GM12878 (cell line): ENCODE data around the gene PTPRN2.

ENCODE experiments used
- CBX3 ChIP-seq: fragments of 200-600 bp; sonication (generic); IDR thresholded peaks from 2 replicates; pipeline ENCODE4 v1.6.1; 2016; ENCODE audit warnings: low read depth, borderline replicate concordance
- SRF ChIP-seq, 2 experiments: IDR thresholded peaks; 2 replicates each; pipeline ENCODE4 v1.6.1; 2011; ENCODE audit warnings: low read depth in 2 of 2, low read length in 2 of 2, mild to moderate bottlenecking in 1 of 2, moderate library complexity in 1 of 2
- TAF1 ChIP-seq: IDR thresholded peaks from 2 replicates; pipeline ENCODE4 v1.6.1; 2011; ENCODE audit warnings: mild to moderate bottlenecking, low read depth, low read length, borderline replicate concordance
- TF ChIP-seq, protein P1 (sequence below): fragments of 450-650 bp; IDR thresholded peaks from 2 replicates; pipeline ENCODE4 v1.6.1; 2017; ENCODE audit warnings: mild to moderate bottlenecking
- TF ChIP-seq, protein P2 (sequence below): IDR thresholded peaks from 2 replicates; pipeline ENCODE4 v1.6.1; 2012; ENCODE audit warnings: low read depth, low read length, improper control_type of control experiment
- TF ChIP-seq, protein P3 (sequence below), 3 experiments: IDR thresholded peaks in 2 of 3; conservative IDR thresholded peaks in 1 of 3; 2 replicates each; pipeline ENCODE4 v1.5.1; 2011; ENCODE audit warnings: low read depth in 3 of 3, low read length in 3 of 3, mild to moderate bottlenecking in 3 of 3, control low read depth in 2 of 3, moderate library complexity in 2 of 3, inconsistent platforms in 1 of 3, mixed read lengths in 1 of 3; ENCODE audit not compliant: control insufficient read depth in 2 of 3, insufficient read depth in 1 of 3; ENCODE audit errors: extremely low read depth in 1 of 3

DNA sequence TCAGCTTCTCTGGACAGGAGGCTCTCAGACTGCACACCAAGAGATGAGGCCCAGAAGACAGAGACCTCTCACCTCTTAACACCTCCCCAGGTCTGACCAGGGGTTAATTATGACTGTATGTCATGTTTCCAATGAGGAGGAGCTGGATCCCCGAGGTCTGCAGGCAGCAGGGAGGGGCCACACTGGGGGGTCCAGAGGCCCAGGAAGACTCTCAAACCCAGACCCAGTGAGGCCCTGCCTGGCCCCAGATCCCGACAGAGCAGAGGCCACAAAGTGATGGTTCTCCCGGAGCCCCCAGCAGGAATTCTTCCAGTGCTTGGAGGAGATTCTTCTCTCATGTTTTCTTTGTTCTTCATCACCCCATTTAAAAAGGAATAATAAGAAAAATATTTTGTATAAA, 28.8 kb downstream of the PTPRN2 start:
- TF ChIP-seq, protein P1, sequence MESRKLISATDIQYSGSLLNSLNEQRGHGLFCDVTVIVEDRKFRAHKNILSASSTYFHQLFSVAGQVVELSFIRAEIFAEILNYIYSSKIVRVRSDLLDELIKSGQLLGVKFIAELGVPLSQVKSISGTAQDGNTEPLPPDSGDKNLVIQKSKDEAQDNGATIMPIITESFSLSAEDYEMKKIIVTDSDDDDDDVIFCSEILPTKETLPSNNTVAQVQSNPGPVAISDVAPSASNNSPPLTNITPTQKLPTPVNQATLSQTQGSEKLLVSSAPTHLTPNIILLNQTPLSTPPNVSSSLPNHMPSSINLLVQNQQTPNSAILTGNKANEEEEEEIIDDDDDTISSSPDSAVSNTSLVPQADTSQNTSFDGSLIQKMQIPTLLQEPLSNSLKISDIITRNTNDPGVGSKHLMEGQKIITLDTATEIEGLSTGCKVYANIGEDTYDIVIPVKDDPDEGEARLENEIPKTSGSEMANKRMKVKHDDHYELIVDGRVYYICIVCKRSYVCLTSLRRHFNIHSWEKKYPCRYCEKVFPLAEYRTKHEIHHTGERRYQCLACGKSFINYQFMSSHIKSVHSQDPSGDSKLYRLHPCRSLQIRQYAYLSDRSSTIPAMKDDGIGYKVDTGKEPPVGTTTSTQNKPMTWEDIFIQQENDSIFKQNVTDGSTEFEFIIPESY: no peak
- TF ChIP-seq TAF1 (no peak), CBX3 (no peak), SRF (IDR thresholded peaks at IDR 0.05; ENCODE audit: low read depth in 2 of 2, low read length in 2 of 2) (no peak)
- TF ChIP-seq, protein P2, sequence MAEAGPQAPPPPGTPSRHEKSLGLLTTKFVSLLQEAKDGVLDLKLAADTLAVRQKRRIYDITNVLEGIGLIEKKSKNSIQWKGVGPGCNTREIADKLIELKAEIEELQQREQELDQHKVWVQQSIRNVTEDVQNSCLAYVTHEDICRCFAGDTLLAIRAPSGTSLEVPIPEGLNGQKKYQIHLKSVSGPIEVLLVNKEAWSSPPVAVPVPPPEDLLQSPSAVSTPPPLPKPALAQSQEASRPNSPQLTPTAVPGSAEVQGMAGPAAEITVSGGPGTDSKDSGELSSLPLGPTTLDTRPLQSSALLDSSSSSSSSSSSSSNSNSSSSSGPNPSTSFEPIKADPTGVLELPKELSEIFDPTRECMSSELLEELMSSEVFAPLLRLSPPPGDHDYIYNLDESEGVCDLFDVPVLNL: no peak
- TF ChIP-seq, protein P3, sequence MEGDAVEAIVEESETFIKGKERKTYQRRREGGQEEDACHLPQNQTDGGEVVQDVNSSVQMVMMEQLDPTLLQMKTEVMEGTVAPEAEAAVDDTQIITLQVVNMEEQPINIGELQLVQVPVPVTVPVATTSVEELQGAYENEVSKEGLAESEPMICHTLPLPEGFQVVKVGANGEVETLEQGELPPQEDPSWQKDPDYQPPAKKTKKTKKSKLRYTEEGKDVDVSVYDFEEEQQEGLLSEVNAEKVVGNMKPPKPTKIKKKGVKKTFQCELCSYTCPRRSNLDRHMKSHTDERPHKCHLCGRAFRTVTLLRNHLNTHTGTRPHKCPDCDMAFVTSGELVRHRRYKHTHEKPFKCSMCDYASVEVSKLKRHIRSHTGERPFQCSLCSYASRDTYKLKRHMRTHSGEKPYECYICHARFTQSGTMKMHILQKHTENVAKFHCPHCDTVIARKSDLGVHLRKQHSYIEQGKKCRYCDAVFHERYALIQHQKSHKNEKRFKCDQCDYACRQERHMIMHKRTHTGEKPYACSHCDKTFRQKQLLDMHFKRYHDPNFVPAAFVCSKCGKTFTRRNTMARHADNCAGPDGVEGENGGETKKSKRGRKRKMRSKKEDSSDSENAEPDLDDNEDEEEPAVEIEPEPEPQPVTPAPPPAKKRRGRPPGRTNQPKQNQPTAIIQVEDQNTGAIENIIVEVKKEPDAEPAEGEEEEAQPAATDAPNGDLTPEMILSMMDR (IDR thresholded peaks at IDR 0.05 in 2 of 3, conservative IDR thresholded peaks at IDR 0.05 in 1 of 3; ENCODE audit: control insufficient read depth in 2 of 3, extremely low read depth in 1 of 3, insufficient read depth in 1 of 3, low read depth in 3 of 3, low read length in 3 of 3): no peak
